ENCODE data around the gene TMX4. TPM values are rescaled to one million over a fixed set of nuclear protein-coding genes. Genes with fewer than 3 reads are reported as not detected.

The TMX4 gene
- total RNA-seq, 1 experiment from 2014 or later: 12.0 TPM

GRCh38 chr20:8036771-8037170, 17.2 kb upstream of the TMX4 start (continued):
- TF ChIP-seq POLR2AphosphoS5 (IDR thresholded peaks at IDR 0.05; ENCODE audit: low read depth, low read length): no peak
- TF ChIP-seq SP1 (IDR thresholded peaks at IDR 0.05; ENCODE audit: low read depth): no peak
- TF ChIP-seq RAD21 (IDR thresholded peaks at IDR 0.05; ENCODE audit: low read depth): no peak
- TF ChIP-seq EZH2 (IDR thresholded peaks at IDR 0.05): no peak

- Histone ChIP-seq H3K4me2 (ENCODE audit: low read length) (no peak overlapping the region), H3K79me2 (ENCODE audit: insufficient read depth, low read length) (no peaks in the 10 kb centered on the region), H3K36me3 (ENCODE audit: control insufficient read depth in 1 of 2, insufficient read depth in 2 of 2, low read length in 2 of 2) (no peaks in the 10 kb centered on the region), H2AFZ (ENCODE audit: low read depth, low read length, poor library complexity, severe bottlenecking) (no peak overlapping the region), H3K27me3 (ENCODE audit: insufficient read depth, low read length) (no peaks in the 10 kb centered on the region), H3K9ac (ENCODE audit: low read length) (no peak overlapping the region), H3K4me1 (ENCODE audit: control insufficient read depth in 1 of 2, insufficient read depth in 2 of 2, low read length in 2 of 2) (no peaks in the 10 kb centered on the region), H3K27ac (ENCODE audit: low read depth, low read length) (no peak overlapping the region), H3K9me3 (ENCODE audit: control insufficient read depth in 1 of 2, insufficient read depth in 1 of 2, low read depth in 1 of 2, low read length in 2 of 2) (no peaks in the 10 kb centered on the region), H3K9me2 (ENCODE audit: insufficient read depth) (no peaks in the 10 kb centered on the region), H3K4me3 (replicated peaks in 1 of 2; ENCODE audit: low read depth in 1 of 2, low read length in 2 of 2) (no peak overlapping the region), H4K20me1 (ENCODE audit: insufficient read depth) (no peaks in the 10 kb centered on the region)
- intact Hi-C loops (cut with micrococcal nuclease): loop anchor here (10.0 kb wide), 1 partner anchor 492 kb away; no protein-coding TSS in a partner anchor
- ChIA-PET POLR2A (no interaction called here), RAD21 (ENCODE audit: low non-redundant PET in 1 of 2, low total read pairs in 2 of 2, uncharacterized antibody in 2 of 2, unreplicated experiment in 2 of 2) (no interaction called here), CTCF (interaction anchor here (1.6 kb wide), 1 partner anchor 10 kb away, joined by 7 read pairs; no protein-coding TSS in a partner anchor)
- ATAC-seq (no peak), DNase-seq (ENCODE audit: low read depth, low spot score) (no peak)
- TF ChIP-seq EZH2 (IDR thresholded peaks at IDR 0.05) (no peak), JUND (IDR thresholded peaks at IDR 0.05) (no peak), SRF (IDR thresholded peaks at IDR 0.05; ENCODE audit: low read depth) (no peak), POLR2A (IDR thresholded peaks at IDR 0.05; ENCODE audit: borderline replicate concordance, extremely low read depth, insufficient read depth, insufficient read length) (no peak), ZFX (IDR thresholded peaks at IDR 0.05) (no peak), SIN3A (IDR thresholded peaks at IDR 0.05; ENCODE audit: low read depth) (no peak), TCF7L2 (IDR thresholded peaks at IDR 0.05; ENCODE audit: borderline replicate concordance, extremely low read depth, insufficient read depth, insufficient read length) (no peak), FOSL1 (IDR thresholded peaks at IDR 0.05; ENCODE audit: low read depth) (no peak), ELF1 (IDR thresholded peaks at IDR 0.05; ENCODE audit: borderline replicate concordance, low read depth) (no peak), EGR1 (IDR thresholded peaks at IDR 0.05; ENCODE audit: low read depth) (no peak), YY1 (IDR thresholded peaks at IDR 0.05; ENCODE audit: extremely low read depth, insufficient replicate concordance, low read depth, low read length) (no peak), SP1 (IDR thresholded peaks at IDR 0.05; ENCODE audit: low read depth) (no peak)
- TF ChIP-seq, protein P1, sequence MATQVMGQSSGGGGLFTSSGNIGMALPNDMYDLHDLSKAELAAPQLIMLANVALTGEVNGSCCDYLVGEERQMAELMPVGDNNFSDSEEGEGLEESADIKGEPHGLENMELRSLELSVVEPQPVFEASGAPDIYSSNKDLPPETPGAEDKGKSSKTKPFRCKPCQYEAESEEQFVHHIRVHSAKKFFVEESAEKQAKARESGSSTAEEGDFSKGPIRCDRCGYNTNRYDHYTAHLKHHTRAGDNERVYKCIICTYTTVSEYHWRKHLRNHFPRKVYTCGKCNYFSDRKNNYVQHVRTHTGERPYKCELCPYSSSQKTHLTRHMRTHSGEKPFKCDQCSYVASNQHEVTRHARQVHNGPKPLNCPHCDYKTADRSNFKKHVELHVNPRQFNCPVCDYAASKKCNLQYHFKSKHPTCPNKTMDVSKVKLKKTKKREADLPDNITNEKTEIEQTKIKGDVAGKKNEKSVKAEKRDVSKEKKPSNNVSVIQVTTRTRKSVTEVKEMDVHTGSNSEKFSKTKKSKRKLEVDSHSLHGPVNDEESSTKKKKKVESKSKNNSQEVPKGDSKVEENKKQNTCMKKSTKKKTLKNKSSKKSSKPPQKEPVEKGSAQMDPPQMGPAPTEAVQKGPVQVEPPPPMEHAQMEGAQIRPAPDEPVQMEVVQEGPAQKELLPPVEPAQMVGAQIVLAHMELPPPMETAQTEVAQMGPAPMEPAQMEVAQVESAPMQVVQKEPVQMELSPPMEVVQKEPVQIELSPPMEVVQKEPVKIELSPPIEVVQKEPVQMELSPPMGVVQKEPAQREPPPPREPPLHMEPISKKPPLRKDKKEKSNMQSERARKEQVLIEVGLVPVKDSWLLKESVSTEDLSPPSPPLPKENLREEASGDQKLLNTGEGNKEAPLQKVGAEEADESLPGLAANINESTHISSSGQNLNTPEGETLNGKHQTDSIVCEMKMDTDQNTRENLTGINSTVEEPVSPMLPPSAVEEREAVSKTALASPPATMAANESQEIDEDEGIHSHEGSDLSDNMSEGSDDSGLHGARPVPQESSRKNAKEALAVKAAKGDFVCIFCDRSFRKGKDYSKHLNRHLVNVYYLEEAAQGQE (IDR thresholded peaks at IDR 0.05; ENCODE audit: low read depth): no peak
- TF ChIP-seq, protein P2, sequence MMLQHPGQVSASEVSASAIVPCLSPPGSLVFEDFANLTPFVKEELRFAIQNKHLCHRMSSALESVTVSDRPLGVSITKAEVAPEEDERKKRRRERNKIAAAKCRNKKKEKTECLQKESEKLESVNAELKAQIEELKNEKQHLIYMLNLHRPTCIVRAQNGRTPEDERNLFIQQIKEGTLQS (IDR thresholded peaks at IDR 0.05): no peak
- BruUV-seq (replicated peaks): no TSS peak
Measured at GRCh38 chr20:8033151-8033841, 13.7 kb upstream of the TMX4 start.

All from HCT116 (cell line).